H1 (cell line): ENCODE results near the gene CREBBP. TPM values are rescaled to one million over a fixed set of nuclear protein-coding genes. Genes with fewer than 3 reads are reported as not detected.

ENCODE experiments used
- CTCF ChIA-PET: fragments of 300-600 bp; sonication (Branson Sonifier 250); formaldehyde crosslinking; loops from one replicate; lab custom pipeline; 2021; ENCODE audit not compliant: partially characterized antibody; lab: Charles Lee
- POLR2A ChIA-PET: fragments of 300-600 bp; sonication (Branson Sonifier 250); formaldehyde crosslinking; loops from one replicate; lab custom pipeline; 2021; ENCODE audit warnings: inconsistent platforms; ENCODE audit not compliant: partially characterized antibody; lab: Charles Lee
- DNase-seq, 2 experiments: peaks; one replicate each; pipeline versions ENCODE4 v3.0.0 to v3.0.0-alpha.2; 2010 to 2022; ENCODE audit warnings: low spot score in 2 of 2, low read depth in 1 of 2, mixed read lengths in 1 of 2
- FAIRE-seq: peaks from 2 replicates; lab custom pipeline; 2011; peaks lifted over from hg19 to GRCh38; lab: Jason Lieb, UNC
- H2AFZ ChIP-seq: 2 replicates; pipeline ENCODE4 v1.8.1; 2012; ENCODE audit warnings: low read length, inconsistent platforms
- H2AK5ac ChIP-seq: 2 replicates; pipeline ENCODE4 v1.6.1; 2013; ENCODE audit warnings: low read depth, low read length
- H2BK120ac ChIP-seq: replicated peaks from 2 replicates; pipeline ENCODE3; 2013; ENCODE audit warnings: low read depth, low read length, inconsistent platforms
- H2BK12ac ChIP-seq: 2 replicates; pipeline ENCODE4 v1.6.1; 2013; ENCODE audit warnings: low read depth, low read length
- H2BK15ac ChIP-seq: 2 replicates; pipeline ENCODE4 v1.6.1; 2013; ENCODE audit warnings: low read length
- H2BK20ac ChIP-seq: 2 replicates; pipeline ENCODE4 v1.6.1; 2013; ENCODE audit warnings: low read length
- H2BK5ac ChIP-seq: 2 replicates; pipeline ENCODE4 v1.6.1; 2013; ENCODE audit warnings: low read depth, low read length
- H3K14ac ChIP-seq: 2 replicates; pipeline ENCODE4 v1.6.1; 2013; ENCODE audit warnings: inconsistent platforms; ENCODE audit not compliant: insufficient read length
- H3K18ac ChIP-seq: 2 replicates; pipeline ENCODE4 v1.6.1; 2013; ENCODE audit warnings: low read length; ENCODE audit errors: extremely low read depth
- H3K23ac ChIP-seq: 2 replicates; pipeline ENCODE4 v1.6.1; 2013; ENCODE audit warnings: inconsistent platforms; ENCODE audit not compliant: insufficient read length
- H3K23me2 ChIP-seq: 2 replicates; pipeline ENCODE4 v1.6.1; 2013; ENCODE audit warnings: low read depth, low read length
- H3K27ac ChIP-seq: 2 replicates; pipeline ENCODE4 v1.6.1; 2011; ENCODE audit warnings: low read depth, low read length, inconsistent platforms
- H3K27me3 ChIP-seq, 4 experiments: replicated peaks in 1 of 4; 1 replicate in 1 of 4; 2 replicates in 3 of 4; pipeline versions ENCODE4 v1.6.1 to v1.8.1; 2011 to 2013; ENCODE audit warnings: low read length in 3 of 4, mild to moderate bottlenecking in 3 of 4, inconsistent platforms in 2 of 4, mixed read lengths in 2 of 4, moderate library complexity in 1 of 4; ENCODE audit not compliant: control insufficient read depth in 3 of 4, insufficient read depth in 3 of 4; ENCODE audit errors: extremely low read depth in 1 of 4
- H3K36me3 ChIP-seq, 4 experiments: 2 replicates each; pipeline versions ENCODE4 v1.6.1 to v1.8.1; 2011 to 2013; ENCODE audit warnings: mild to moderate bottlenecking in 4 of 4, low read length in 3 of 4, moderate library complexity in 2 of 4, control low read depth in 1 of 4, inconsistent platforms in 1 of 4; ENCODE audit not compliant: insufficient read depth in 4 of 4, control insufficient read depth in 2 of 4
- H3K4ac ChIP-seq: replicated peaks from 2 replicates; pipeline ENCODE3; 2013; ENCODE audit warnings: low read length, low read depth, mixed read lengths, inconsistent platforms; ENCODE audit not compliant: insufficient read length
- H3K4me1 ChIP-seq, 4 experiments: replicated peaks in 1 of 4; 1 replicate in 1 of 4; 2 replicates in 3 of 4; pipeline versions ENCODE4 v1.6.1 to v1.8.1; 2011 to 2013; ENCODE audit warnings: low read length in 3 of 4, inconsistent platforms in 2 of 4, mixed read lengths in 1 of 4; ENCODE audit not compliant: insufficient read depth in 4 of 4, control insufficient read depth in 3 of 4
- H3K4me2 ChIP-seq, 2 experiments: 2 replicates each; pipeline versions ENCODE4 v1.6.1 to v1.8.1; 2011 to 2013; ENCODE audit warnings: low read depth in 2 of 2, low read length in 2 of 2, control low read depth in 1 of 2, inconsistent platforms in 1 of 2, mild to moderate bottlenecking in 1 of 2; ENCODE audit not compliant: insufficient read depth in 1 of 2
- H3K4me3 ChIP-seq, 4 experiments: fragments of 200-600, 300-600 bp in 1 of 4; sonication (generic), shearing (Covaris generic), sonication (Bioruptor Twin) in 1 of 4; 2 replicates each; pipeline versions ENCODE4 v1.5.1 to v1.8.1; 2011 to 2016; ENCODE audit warnings: low read length in 4 of 4, low read depth in 3 of 4, control low read depth in 2 of 4, inconsistent platforms in 2 of 4, mild to moderate bottlenecking in 2 of 4, mixed read lengths in 1 of 4, moderate library complexity in 1 of 4; ENCODE audit not compliant: insufficient read depth in 2 of 4; ENCODE audit errors: extremely low read depth in 1 of 4
- H3K56ac ChIP-seq: replicated peaks from 2 replicates; pipeline ENCODE3; 2013; ENCODE audit warnings: low read depth, mild to moderate bottlenecking, mixed read lengths, low read length, inconsistent platforms; ENCODE audit not compliant: insufficient read length
- H3K79me1 ChIP-seq: 2 replicates; pipeline ENCODE4 v1.6.1; 2013; ENCODE audit warnings: low read depth, low read length, control low read depth
- H3K79me2 ChIP-seq, 2 experiments: 2 replicates each; pipeline versions ENCODE4 v1.6.1 to v1.8.1; 2012 to 2013; ENCODE audit warnings: low read length in 2 of 2, mild to moderate bottlenecking in 2 of 2, inconsistent platforms in 1 of 2; ENCODE audit not compliant: insufficient read depth in 2 of 2, control insufficient read depth in 1 of 2
- H3K9ac ChIP-seq, 4 experiments: replicated peaks in 1 of 4; 1 replicate in 1 of 4; 2 replicates in 3 of 4; pipeline versions ENCODE4 v1.6.1 to v1.8.1; 2011 to 2013; ENCODE audit warnings: low read depth in 3 of 4, low read length in 3 of 4, control low read depth in 2 of 4, mild to moderate bottlenecking in 2 of 4, moderate library complexity in 2 of 4, inconsistent platforms in 1 of 4; ENCODE audit errors: extremely low read depth in 1 of 4
- H3K9me3 ChIP-seq, 2 experiments: 2 replicates each; pipeline versions ENCODE4 v1.6.1 to v1.8.1; 2012 to 2013; ENCODE audit warnings: mild to moderate bottlenecking in 2 of 2, moderate library complexity in 2 of 2, control low read depth in 1 of 2, inconsistent platforms in 1 of 2, low read depth in 1 of 2, low read length in 1 of 2, mixed read lengths in 1 of 2; ENCODE audit not compliant: insufficient read depth in 2 of 2
- H4K20me1 ChIP-seq, 2 experiments: replicated peaks in 1 of 2; 2 replicates each; pipeline versions ENCODE3 to v1.8.1; 2011 to 2013; ENCODE audit warnings: inconsistent platforms in 2 of 2, low read length in 2 of 2, mild to moderate bottlenecking in 1 of 2; ENCODE audit not compliant: insufficient read depth in 2 of 2, control insufficient read depth in 1 of 2
- H4K5ac ChIP-seq: 2 replicates; pipeline ENCODE4 v1.6.1; 2013; ENCODE audit warnings: low read length, low read depth, mixed read lengths, inconsistent platforms; ENCODE audit not compliant: insufficient read length
- H4K8ac ChIP-seq: 2 replicates; pipeline ENCODE4 v1.8.0; 2013; ENCODE audit warnings: mild to moderate bottlenecking, moderate library complexity, low read length, inconsistent platforms; ENCODE audit not compliant: insufficient read depth; ENCODE audit errors: extremely low read depth
- H4K91ac ChIP-seq: replicated peaks from 2 replicates; pipeline ENCODE3; 2013; ENCODE audit warnings: low read length, mixed read lengths, inconsistent platforms; ENCODE audit not compliant: insufficient read length
- ATF2 ChIP-seq: IDR thresholded peaks from 2 replicates; pipeline ENCODE4 v1.6.1; 2012; ENCODE audit warnings: low read length, inconsistent platforms
- BRCA1 ChIP-seq: IDR thresholded peaks from 2 replicates; pipeline ENCODE4 v1.6.1; 2012; ENCODE audit warnings: low read depth, low read length, improper control_type of control experiment
- CHD2 ChIP-seq: IDR thresholded peaks from 2 replicates; pipeline ENCODE4 v1.6.1; 2012; ENCODE audit warnings: low read length, improper control_type of control experiment
- CTBP2 ChIP-seq: IDR thresholded peaks from 2 replicates; pipeline ENCODE4 v1.7.0; 2011; ENCODE audit warnings: borderline replicate concordance, mild to moderate bottlenecking, moderate library complexity, mixed read lengths, low read length; ENCODE audit not compliant: insufficient read depth, insufficient read length
- EZH2 ChIP-seq: fragments of 200-600 bp; sonication (generic); IDR thresholded peaks from 2 replicates; pipeline ENCODE4 v1.7.1; 2012; ENCODE audit warnings: low read depth, mild to moderate bottlenecking, moderate library complexity, low read length, inconsistent platforms; ENCODE audit not compliant: severe bottlenecking
- GTF2F1 ChIP-seq: IDR thresholded peaks from 2 replicates; pipeline ENCODE4 v1.6.1; 2012; ENCODE audit warnings: low read depth, low read length, improper control_type of control experiment, borderline replicate concordance
- HDAC2 ChIP-seq, 2 experiments: fragments of 300-600 bp in 1 of 2; sonication (generic) in 1 of 2; IDR thresholded peaks; 2 replicates each; pipeline ENCODE4 v1.6.1; 2011 to 2012; ENCODE audit warnings: low read depth in 2 of 2, low read length in 2 of 2, mild to moderate bottlenecking in 2 of 2, moderate library complexity in 2 of 2, borderline replicate concordance in 1 of 2, inconsistent platforms in 1 of 2
- POU5F1 ChIP-seq: IDR thresholded peaks from 2 replicates; pipeline ENCODE4 v1.6.1; 2011; ENCODE audit warnings: low read depth, mild to moderate bottlenecking, low read length, moderate library complexity
- YY1 ChIP-seq: IDR thresholded peaks from 2 replicates; pipeline ENCODE4 v1.6.1; 2011; ENCODE audit warnings: low read depth, mild to moderate bottlenecking, low read length
- WGBS, 2 experiments: shearing (Covaris generic) in 1 of 2; methylation state at CpG; one replicate each; pipeline versions ENCODE4 v1.1.6 to v1.1.7; 2013 to 2015; ENCODE audit warnings: low lambda C conversion rate in 2 of 2, mixed read lengths in 2 of 2, inconsistent platforms in 1 of 2, low coverage in 1 of 2, missing lambda C conversion rate in 1 of 2; ENCODE audit not compliant: insufficient replicate concordance in 2 of 2, insufficient coverage in 1 of 2, insufficient read length in 1 of 2; ENCODE audit errors: extremely low coverage in 1 of 2, missing lambda C conversion rate in 1 of 2; 5-methylcytosine and 5-hydroxymethylcytosine counted together
- polyA plus RNA-seq, 7 experiments: library from polyadenylated mRNA; depleted of rRNA in 3 of 7; stranded (reverse) in 5 of 7; unstranded in 2 of 7; fragments of >200 nt in 5 of 7; fragments of 200-250 nt in 2 of 7; gene quantifications; 1 replicate in 5 of 7; 2 replicates in 1 of 7; 4 replicates in 1 of 7; pipeline versions ENCODE4 v1.2.1 to v1.2.3, GENCODE V29; 2011 to 2013; ENCODE audit warnings: missing spikeins in 2 of 7, mixed read lengths in 2 of 7
- total RNA-seq: library from RNA; stranded (reverse); fragmentation: NEBNext Ultra II Directional; extraction: Animal tissue kit (Norgen Biotek cat#: 25700); gene quantifications from 2 replicates; pipeline ENCODE4 v1.2.1, GENCODE V29; 2021

The CREBBP gene
- total and polyA plus RNA-seq, 2 of the 8 experiments (the other 6 are each of a cell fraction or from before 2014, with no cell fraction given): 10.0 to 60.1 TPM

GRCh38 chr16:3849751-3850543 lies 30.6 kb downstream of the CREBBP start:
- no peak overlapping the region for H3K4me2 ChIP-seq
- WGBS, 2 experiments: 91% methylated on average over 19 of the region's 19 CpGs; no CpG with 5 or more reads in 1 of the 2 experiments
- peak overlapping the region; percentile 62; the same call in 1 of the 2 replicates for H2BK5ac ChIP-seq
- H2BK20ac ChIP-seq: no peak overlapping the region
- H3K56ac ChIP-seq: no peak overlapping the region
- H3K9ac ChIP-seq: no peak overlapping the region
- no peak overlapping the region for H2AK5ac ChIP-seq
- no peak overlapping the region for H2BK15ac ChIP-seq
- H3K9me3 ChIP-seq: no peaks in the 10 kb centered on the region
- DNase-seq: no peak
- no peak overlapping the region for H3K4ac ChIP-seq
- H3K36me3 ChIP-seq: peaks cover 2 to 10% (median 5%) of the 10 kb centered on the region in 4 experiments; a peak in 5 of 8 replicates
- H3K23ac ChIP-seq: no peak overlapping the region
- H3K27ac ChIP-seq: no peak overlapping the region
- peaks cover 15 to 30% of the 10 kb centered on the region in 2 experiments for H4K20me1 ChIP-seq
- H3K18ac ChIP-seq: no peak overlapping the region
- H3K79me1 ChIP-seq: peaks cover 7% of the 10 kb centered on the region; the same call in 1 of the 2 replicates
- no peak overlapping the region for H2BK120ac ChIP-seq
- peaks cover 12 to 86% of the 10 kb centered on the region in 2 experiments for H3K79me2 ChIP-seq
- peaks cover 0 to 2% (median 0%) of the 10 kb centered on the region in 4 experiments; a peak in 1 of 7 replicates for H3K4me1 ChIP-seq
- H3K23me2 ChIP-seq: no peaks in the 10 kb centered on the region
- no peak overlapping the region for H2AFZ ChIP-seq
- no peak overlapping the region for H3K4me3 ChIP-seq
- ChIA-PET CTCF (interaction anchor here (0.6 to 0.8 kb wide), 3 partner anchors 17 to 517 kb away, joined by 4 read pairs; no protein-coding TSS in a partner anchor), POLR2A (interaction anchor here (1.2 kb wide), 1 partner anchor 29 kb away, joined by 3 read pairs; no protein-coding TSS in a partner anchor)
- no peak for FAIRE-seq
- H4K5ac ChIP-seq: no peak overlapping the region
- no peak overlapping the region for H4K91ac ChIP-seq
- H4K8ac ChIP-seq: no peak overlapping the region
- no peak overlapping the region for H2BK12ac ChIP-seq
- no peaks in the 10 kb centered on the region for H3K27me3 ChIP-seq
- H3K14ac ChIP-seq: no peak overlapping the region
- TF ChIP-seq ATF2 (no peak), HDAC2 (IDR thresholded peaks at IDR 0.05; ENCODE audit: borderline replicate concordance in 1 of 2, low read depth in 2 of 2, low read length in 2 of 2) (no peak), EZH2 (no peak), CHD2 (no peak), CTBP2 (no peak), YY1 (no peak), GTF2F1 (no peak), POU5F1 (no peak), BRCA1 (no peak)
